GM20000 (cell line): ENCODE measurements around the gene EGFR.

Experiments
- DNase-seq: peaks from one replicate; pipeline ENCODE4 v3.0.0; 2012; ENCODE audit warnings: low spot score
- CTCF ChIP-seq: IDR thresholded peaks from 2 replicates; pipeline ENCODE4 v1.5.1; 2012; ENCODE audit warnings: mild to moderate bottlenecking, control low read depth; ENCODE audit errors: extremely low read depth, missing control alignments

The EGFR gene

DNA sequence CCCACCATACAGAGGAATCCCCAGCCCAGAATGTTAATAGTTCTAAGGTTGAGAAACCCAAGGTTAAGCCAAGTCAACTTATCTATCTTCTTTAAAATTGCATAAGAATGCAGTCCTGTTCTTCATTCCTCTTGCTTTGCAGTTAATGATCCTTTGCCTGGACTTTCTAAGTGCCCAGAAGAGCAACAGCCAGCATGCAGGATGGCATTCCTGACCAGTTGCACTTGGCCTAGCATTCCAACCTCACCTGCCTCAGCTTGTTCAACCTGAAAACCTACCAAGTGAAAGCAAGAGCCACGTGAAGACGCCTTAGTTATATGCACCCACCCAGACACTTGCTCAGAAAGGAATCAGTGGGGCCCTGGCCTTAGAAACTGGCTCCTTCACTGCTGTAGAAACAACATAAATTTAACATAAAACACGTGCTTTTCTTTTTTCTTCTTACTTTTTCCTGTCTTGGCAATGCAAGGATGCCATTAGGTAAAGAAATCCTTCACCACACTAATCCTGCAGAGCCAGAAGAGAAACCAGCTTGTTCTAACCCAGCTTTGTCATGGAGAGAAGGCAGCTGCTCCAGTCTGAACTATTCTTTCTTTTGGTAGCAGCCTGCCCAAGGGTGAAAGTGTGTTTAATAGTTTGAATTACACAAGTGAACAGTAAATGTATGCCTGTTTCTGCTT, 25.0 kb downstream of the EGFR start:
- TF ChIP-seq CTCF = no peak
- DNase-seq = no peak

GRCh38 chr7:55044371-55044717, 25.5 kb downstream of the EGFR start:
- TF ChIP-seq CTCF = no peak

DNA sequence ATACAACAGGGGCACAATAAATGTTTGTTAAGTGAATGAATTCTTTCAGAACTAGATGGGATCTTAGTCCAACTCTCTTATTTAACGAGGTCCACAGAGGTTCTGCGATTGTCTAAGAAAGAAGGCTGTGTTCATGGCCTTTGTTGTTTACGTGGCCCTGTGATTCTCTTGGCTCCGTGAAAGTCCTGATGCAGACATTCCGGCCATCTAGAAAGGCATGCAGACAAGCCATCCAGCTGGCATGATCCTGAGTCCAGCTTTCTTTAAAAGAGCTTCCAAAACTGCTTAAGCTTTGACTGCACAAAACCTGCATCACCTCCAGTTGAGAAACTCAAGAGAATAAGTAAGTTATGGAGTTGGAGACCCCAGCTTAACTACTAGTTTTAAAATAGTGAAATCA, 26.0 kb downstream of the EGFR start:
- DNase-seq = no peak
- TF ChIP-seq CTCF = no peak

More at GRCh38 chr7:55044371-55044717, 25.5 kb downstream of the EGFR start:
- no peak for DNase-seq

GRCh38 chr7:55046582-55047342, 27.9 kb downstream of the EGFR start:
- TF ChIP-seq CTCF = no peak
- DNase-seq = no peak

GRCh38 chr7:55048221-55048859, 29.5 kb downstream of the EGFR start:
- DNase-seq = no peak
- no peak for TF ChIP-seq CTCF

DNA sequence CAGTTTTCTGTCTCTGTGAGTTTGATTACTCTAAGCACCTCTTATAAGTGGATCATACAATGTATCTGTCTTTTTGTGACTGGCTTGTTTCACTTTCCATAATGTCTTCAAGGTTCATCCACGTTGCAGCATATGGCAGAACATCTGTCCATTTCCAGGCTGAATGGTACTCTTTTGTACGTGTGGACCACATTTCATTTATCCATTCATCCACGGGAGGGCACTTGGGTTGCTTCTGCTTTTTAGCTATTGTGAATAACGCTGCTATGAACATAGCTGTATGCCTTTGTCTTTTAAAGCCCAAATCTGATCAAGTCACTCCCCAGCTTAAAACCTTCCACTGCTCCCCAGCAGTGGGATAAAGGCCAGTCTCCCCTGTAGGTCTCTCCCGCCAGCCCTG, 31.5 kb downstream of the EGFR start:
- TF ChIP-seq CTCF = no peak
- no peak for DNase-seq

- TF ChIP-seq CTCF = no peak
- DNase-seq = no peak
Observed at GRCh38 chr7:55052081-55052480, 33.3 kb downstream of the EGFR start.
